ENCODE measurements around the gene APOC3. TPM values are rescaled to one million over a fixed set of nuclear protein-coding genes. Genes with fewer than 3 reads are reported as not detected.

Gene APOC3
- total and polyA plus RNA-seq, 3 experiments from 2014 or later = not detected

GRCh38 chr11:116788975-116789374, 40.7 kb upstream of the APOC3 start:
- peak overlapping the region; percentile 70 to 100 (median 97) for H3K4me3 Mint-ChIP-seq
- H3K9me3 ChIP-seq (ENCODE audit: low read length) = no peaks in the 10 kb centered on the region
- no peak for DNase-seq
- H3K27ac Mint-ChIP-seq = peak overlapping the region in 6 of 8 donors; percentile 96 to 99 (median 98)
- peaks cover 28% of the 10 kb centered on the region for H3K36me3 ChIP-seq (ENCODE audit: insufficient read depth, low read length)
- H3K27me3 ChIP-seq (ENCODE audit: insufficient read depth, low read length, poor library complexity, severe bottlenecking) = no peaks in the 10 kb centered on the region
- H3K9me3 Mint-ChIP-seq = no peaks in the 10 kb centered on the region
- peaks cover 45 to 61% (median 49%) of the 10 kb centered on the region in 3 donors for H3K4me1 Mint-ChIP-seq
- peaks cover 29% of the 10 kb centered on the region for H3K4me1 ChIP-seq (ENCODE audit: insufficient read depth, low read length)
- peaks cover 6 to 38% (median 23%) of the 10 kb centered on the region in 3 donors for H3K36me3 Mint-ChIP-seq
- no peak overlapping the region for H3K4me3 ChIP-seq (ENCODE audit: low read length)
- H3K27ac ChIP-seq (ENCODE audit: low read depth, low read length) = no peak overlapping the region
- H3K27me3 Mint-ChIP-seq = no peaks in the 10 kb centered on the region
- POLR2A ChIA-PET = no interaction called here
- CTCF ChIA-PET = interaction anchor here (0.9 to 8.4 kb wide), 3 partner anchors 45 to 326 kb away, joined by 3 to 101 read pairs (median 99); partner anchors contain the start of genes APOA1 and APOC3

DNA sequence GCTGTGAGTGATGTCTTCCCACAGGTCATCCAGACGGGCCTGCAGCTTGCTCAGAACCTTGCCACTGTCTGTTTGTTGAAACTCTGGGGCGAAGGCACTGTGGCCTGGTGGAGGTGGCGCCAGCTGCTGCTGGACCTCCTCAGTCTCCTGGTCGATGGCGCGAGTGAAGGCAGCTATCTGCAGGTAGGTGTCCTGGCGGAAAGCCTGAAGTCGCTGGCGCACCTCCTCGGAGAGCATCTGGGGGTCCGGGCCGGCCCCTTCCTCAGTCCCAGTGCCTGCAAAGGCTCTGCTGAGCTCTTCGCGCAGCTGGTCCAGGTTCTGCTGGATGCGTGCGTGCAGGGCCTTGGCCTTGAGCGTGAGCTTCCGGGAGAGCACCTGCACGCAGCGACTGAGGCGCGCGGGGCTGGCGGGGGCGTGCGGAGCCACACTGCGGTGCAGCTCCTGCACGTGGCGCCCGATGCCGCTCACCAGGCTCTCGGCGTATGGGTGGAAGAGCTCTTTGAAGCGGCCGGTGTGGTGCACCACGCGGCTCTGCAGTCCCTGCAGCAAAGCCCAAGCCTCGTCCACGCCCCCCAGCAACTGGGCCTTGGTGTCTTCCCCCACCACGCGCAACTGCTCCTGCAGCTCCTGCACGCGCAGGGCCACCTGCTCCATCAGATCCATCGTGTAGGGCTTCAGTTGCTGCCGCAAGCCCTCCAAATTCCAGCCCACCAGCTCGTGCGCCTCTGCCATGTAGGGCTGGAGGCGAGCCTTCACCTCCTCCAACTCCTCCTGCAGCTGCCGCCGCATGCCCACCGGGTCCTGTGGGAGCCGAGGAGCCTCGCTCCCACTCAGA, 39.3 kb upstream of the APOC3 start:
- H3K4me3 ChIP-seq (ENCODE audit: low read length) = no peak overlapping the region
- H3K9me3 Mint-ChIP-seq = no peaks in the 10 kb centered on the region
- peak overlapping the region in 3 of 8 donors; percentile 80 to 88 (median 87) for H3K27ac Mint-ChIP-seq
- peaks cover 0 to 1% of the 10 kb centered on the region in 2 donors for H3K27me3 Mint-ChIP-seq
- no peak for DNase-seq
- H3K27me3 ChIP-seq (ENCODE audit: insufficient read depth, low read length, poor library complexity, severe bottlenecking) = no peaks in the 10 kb centered on the region
- no peaks in the 10 kb centered on the region for H3K9me3 ChIP-seq (ENCODE audit: low read length)
- ChIA-PET POLR2A (interaction anchor here (0.6 to 1.8 kb wide), 5 partner anchors 46 to 506 kb away, joined by 4 to 8 read pairs (median 6); no protein-coding TSS in a partner anchor), CTCF (interaction anchor here (0.8 to 8.4 kb wide), 23 partner anchors 7 to 439 kb away, joined by 3 to 101 read pairs (median 5); partner anchors contain the start of genes APOA1, APOC3, BUD13 and SIK3)
- H3K27ac ChIP-seq (ENCODE audit: low read depth, low read length) = no peak overlapping the region
- peaks cover 2 to 24% (median 9%) of the 10 kb centered on the region in 3 donors for H3K36me3 Mint-ChIP-seq
- peak overlapping the region in 1 of 7 donors; percentile 59 for H3K4me3 Mint-ChIP-seq
- H3K4me1 Mint-ChIP-seq = peaks cover 35 to 47% (median 38%) of the 10 kb centered on the region in 3 donors
- peaks cover 29% of the 10 kb centered on the region for H3K4me1 ChIP-seq (ENCODE audit: insufficient read depth, low read length)
- H3K36me3 ChIP-seq (ENCODE audit: insufficient read depth, low read length) = peaks cover 14% of the 10 kb centered on the region

DNA sequence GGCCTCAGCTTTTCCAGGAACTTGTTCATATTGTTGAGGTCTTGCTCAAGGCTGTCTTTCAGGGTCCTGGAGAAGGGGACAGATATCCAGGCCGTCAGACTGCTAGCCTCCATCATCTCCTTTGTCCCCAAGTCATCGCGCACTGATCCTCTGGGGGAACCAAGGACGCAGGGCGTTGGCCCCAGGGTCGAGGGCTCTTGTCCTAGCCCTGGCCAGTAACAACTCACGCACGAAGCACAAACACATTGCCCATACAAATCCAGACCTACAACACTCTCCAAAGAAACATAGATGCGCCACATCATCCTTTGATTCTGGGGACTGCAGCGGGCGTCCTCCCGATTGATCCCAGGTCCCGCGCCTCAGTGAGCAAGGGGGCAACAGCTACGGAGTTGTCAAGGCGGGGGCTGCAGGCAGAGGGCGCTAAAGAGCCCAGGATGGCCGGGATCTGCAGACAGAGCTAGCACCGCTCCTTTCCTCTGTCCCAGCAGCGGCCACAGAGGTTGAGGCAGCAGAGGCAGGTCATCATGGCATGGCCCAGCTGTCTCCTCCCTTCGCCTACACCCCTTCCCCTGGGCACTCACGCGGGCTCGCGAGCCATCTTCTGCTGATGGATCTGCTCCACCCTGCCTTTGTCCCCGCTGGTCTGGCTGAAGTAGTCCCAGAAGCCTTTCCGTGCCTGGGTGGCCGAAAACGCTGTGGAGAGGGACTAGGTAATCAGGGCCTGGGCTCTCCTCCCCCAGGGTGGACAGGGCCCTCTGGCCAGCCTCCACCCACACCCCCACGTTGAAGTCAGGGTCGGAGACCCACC, 38.5 kb upstream of the APOC3 start:
- Histone ChIP-seq H3K27ac (ENCODE audit: low read depth, low read length) (no peak overlapping the region), H3K27me3 (ENCODE audit: insufficient read depth, low read length, poor library complexity, severe bottlenecking) (no peaks in the 10 kb centered on the region), H3K36me3 (ENCODE audit: insufficient read depth, low read length) (peaks cover 5% of the 10 kb centered on the region), H3K4me1 (ENCODE audit: insufficient read depth, low read length) (peaks cover 28% of the 10 kb centered on the region), H3K9me3 (ENCODE audit: low read length) (no peaks in the 10 kb centered on the region), H3K4me3 (ENCODE audit: low read length) (no peak overlapping the region)
- CTCF ChIA-PET = interaction anchor here (0.8 to 8.4 kb wide), 27 partner anchors 8 to 438 kb away, joined by 3 to 101 read pairs (median 5); partner anchors contain the start of genes APOA1, APOC3, BUD13 and SIK3
- POLR2A ChIA-PET = interaction anchor here (0.6 to 1.8 kb wide), 4 partner anchors 18 to 314 kb away, joined by 3 to 8 read pairs (median 6); partner anchors contain the start of gene BUD13
- Mint-ChIP-seq H3K36me3 (peaks cover 0 to 16% (median 3%) of the 10 kb centered on the region in 3 donors), H3K27ac (peak overlapping the region in 6 of 8 donors; percentile 65 to 88 (median 82)), H3K4me3 (peak overlapping the region in 6 of 7 donors; percentile 39 to 76 (median 54)), H3K27me3 (peaks cover 0 to 1% of the 10 kb centered on the region in 2 donors), H3K4me1 (peaks cover 27 to 38% (median 31%) of the 10 kb centered on the region in 3 donors), H3K9me3 (no peaks in the 10 kb centered on the region)
- peak; percentile 71 to 84 (median 74) for DNase-seq

DNA sequence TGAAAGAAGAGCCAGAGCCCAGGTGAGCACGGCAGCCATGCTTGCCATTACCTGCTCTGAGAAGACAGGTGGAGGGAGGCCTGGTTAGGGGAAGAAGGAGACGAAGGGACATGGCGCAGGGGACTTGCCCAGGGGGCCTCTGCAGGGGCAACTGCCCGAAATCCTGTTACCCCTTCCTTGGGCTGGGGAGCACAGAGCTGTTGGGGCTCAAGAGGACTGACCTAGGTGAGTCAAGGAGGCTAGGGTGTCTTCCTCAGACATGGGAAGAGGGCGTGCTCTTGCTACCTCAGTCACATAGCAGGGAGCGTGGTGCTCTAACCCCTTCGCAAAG, 37.9 kb upstream of the APOC3 start, which contains the start of gene APOA5:
TSS of gene APOA5 (minus strand) at position 67 of the 331 bp plus-strand sequence. CDS start at position 48, 19 bp downstream.
- POLR2A ChIA-PET = interaction anchor here (0.6 to 1.8 kb wide), 3 partner anchors 19 to 314 kb away, joined by 3 to 8 read pairs (median 8); partner anchors contain the start of gene BUD13
- Mint-ChIP-seq H3K9me3 (no peaks in the 10 kb centered on the region), H3K4me3 (peak within 1 kb of the TSS in 6 of 7 donors; percentile 39 to 76 (median 54))

GRCh38 chr11:116792144-116792868, 37.4 kb upstream of the APOC3 start:
- no peaks in the 10 kb centered on the region for H3K9me3 Mint-ChIP-seq
- H3K27me3 Mint-ChIP-seq = peaks cover 0 to 1% of the 10 kb centered on the region in 2 donors
- POLR2A ChIA-PET = interaction anchor here (2.4 kb wide), 1 partner anchor 43 kb away, joined by 7 read pairs; no protein-coding TSS in a partner anchor

More for the DNA sequence above, 37.9 kb upstream of the APOC3 start, which contains the start of gene APOA5:
- Histone ChIP-seq H3K9me3 (ENCODE audit: low read length) (no peaks in the 10 kb centered on the region), H3K4me3 (ENCODE audit: low read length) (no peak within 1 kb of the TSS), H3K4me1 (ENCODE audit: insufficient read depth, low read length) (peaks cover 22% of the 10 kb centered on the region), H3K27ac (ENCODE audit: low read depth, low read length) (no peak within 1 kb of the TSS), H3K36me3 (ENCODE audit: insufficient read depth, low read length) (no peaks in the 10 kb centered on the region), H3K27me3 (ENCODE audit: insufficient read depth, low read length, poor library complexity, severe bottlenecking) (no peaks in the 10 kb centered on the region)
- CTCF ChIA-PET = interaction anchor here (0.8 to 8.4 kb wide), 22 partner anchors 8 to 438 kb away, joined by 3 to 101 read pairs (median 5); partner anchors contain the start of genes APOA1, APOC3, BUD13 and SIK3
- DNase-seq = no peak
- Mint-ChIP-seq H3K4me1 (peaks cover 21 to 33% (median 25%) of the 10 kb centered on the region in 3 donors), H3K36me3 (peaks cover 0 to 10% (median 2%) of the 10 kb centered on the region in 3 donors), H3K27ac (peak within 1 kb of the TSS in 6 of 8 donors; percentile 65 to 88 (median 82)), H3K27me3 (peaks cover 0 to 1% of the 10 kb centered on the region in 2 donors)

DNA sequence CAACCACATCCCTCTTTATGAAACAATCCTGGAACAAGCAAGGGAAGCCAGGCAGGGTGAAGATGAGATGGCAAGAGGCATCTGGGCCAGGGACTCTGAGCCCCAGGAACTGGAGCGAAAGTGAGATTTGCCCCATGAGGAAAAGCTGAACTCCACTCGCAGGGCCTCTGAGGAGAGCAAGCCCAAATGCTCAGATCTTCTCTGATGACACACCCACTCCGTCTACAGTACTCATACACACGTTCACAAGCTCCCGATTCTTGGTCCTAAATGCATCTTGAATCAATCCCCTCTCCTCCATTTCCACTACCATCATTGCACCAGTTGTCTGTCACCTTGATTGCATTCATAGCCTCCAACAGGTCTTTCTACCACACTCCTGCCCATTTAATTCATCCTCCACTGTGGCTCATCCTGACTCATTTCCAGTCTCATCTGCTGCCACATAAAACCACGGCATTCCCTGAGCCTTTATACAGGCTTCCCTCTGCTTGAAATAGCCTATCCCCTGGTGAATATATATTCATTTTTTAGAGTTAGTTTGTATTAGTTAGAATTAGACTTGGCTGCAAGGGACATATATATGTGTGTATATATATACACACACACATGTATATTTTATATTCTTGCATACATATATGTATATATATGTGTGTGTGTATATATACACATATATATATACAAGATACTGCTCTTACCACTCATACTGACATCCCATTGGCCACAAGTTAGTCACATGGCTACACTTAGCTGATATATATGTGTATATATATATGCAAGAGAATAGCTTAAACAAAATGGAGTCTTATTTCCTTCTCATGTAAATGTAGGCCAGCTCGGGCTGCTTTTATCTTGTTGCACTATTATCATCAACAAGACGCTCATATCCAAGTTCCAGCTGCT, 36.6 kb upstream of the APOC3 start:
- peaks cover 15% of the 10 kb centered on the region for H3K4me1 ChIP-seq (ENCODE audit: insufficient read depth, low read length)
- peaks cover 14 to 22% (median 16%) of the 10 kb centered on the region in 3 donors for H3K4me1 Mint-ChIP-seq
- H3K27me3 ChIP-seq (ENCODE audit: insufficient read depth, low read length, poor library complexity, severe bottlenecking) = no peaks in the 10 kb centered on the region
- no peaks in the 10 kb centered on the region for H3K36me3 Mint-ChIP-seq
- ChIA-PET CTCF (interaction anchor here (1.1 to 8.4 kb wide), 8 partner anchors 40 to 314 kb away, joined by 3 to 101 read pairs (median 6); partner anchors contain the start of genes APOA1 and APOC3), POLR2A (interaction anchor here (2.4 kb wide), 1 partner anchor 43 kb away, joined by 7 read pairs; no protein-coding TSS in a partner anchor)
- H3K27me3 Mint-ChIP-seq = peaks cover 0 to 1% of the 10 kb centered on the region in 2 donors
- no peaks in the 10 kb centered on the region for H3K36me3 ChIP-seq (ENCODE audit: insufficient read depth, low read length)
- peak overlapping the region in 1 of 7 donors; percentile 5 for H3K4me3 Mint-ChIP-seq
- no peak overlapping the region for H3K27ac ChIP-seq (ENCODE audit: low read depth, low read length)
- H3K9me3 Mint-ChIP-seq = no peaks in the 10 kb centered on the region
- peak overlapping the region in 2 of 8 donors; percentile 4 to 48 for H3K27ac Mint-ChIP-seq
- no peak overlapping the region for H3K4me3 ChIP-seq (ENCODE audit: low read length)
- no peaks in the 10 kb centered on the region for H3K9me3 ChIP-seq (ENCODE audit: low read length)
- DNase-seq = no peak

More at GRCh38 chr11:116792144-116792868, 37.4 kb upstream of the APOC3 start:
- CTCF ChIA-PET = interaction anchor here (1.1 to 8.4 kb wide), 12 partner anchors 7 to 437 kb away, joined by 4 to 101 read pairs (median 8); partner anchors contain the start of genes APOA1, APOC3, BUD13 and SIK3
- peak overlapping the region in 2 of 8 donors; percentile 11 to 50 for H3K27ac Mint-ChIP-seq
- DNase-seq = no peak
- Histone ChIP-seq H3K9me3 (ENCODE audit: low read length) (no peaks in the 10 kb centered on the region), H3K36me3 (ENCODE audit: insufficient read depth, low read length) (no peaks in the 10 kb centered on the region), H3K27me3 (ENCODE audit: insufficient read depth, low read length, poor library complexity, severe bottlenecking) (no peaks in the 10 kb centered on the region), H3K4me3 (ENCODE audit: low read length) (no peak overlapping the region), H3K27ac (ENCODE audit: low read depth, low read length) (no peak overlapping the region), H3K4me1 (ENCODE audit: insufficient read depth, low read length) (peaks cover 17% of the 10 kb centered on the region)
- H3K4me1 Mint-ChIP-seq = peaks cover 16 to 27% (median 20%) of the 10 kb centered on the region in 3 donors
- H3K4me3 Mint-ChIP-seq = no peak overlapping the region
- H3K36me3 Mint-ChIP-seq = peaks cover 0 to 5% (median 0%) of the 10 kb centered on the region in 3 donors

All from CD8-positive, alpha-beta memory T cell (primary cell).